HG03108 (cell line): ENCODE results near the gene TRIM5.
A peak's percentile ranks its signal among the peaks of the same experiment; 100 is the strongest.
"Not testable (repeated sequence)": the region's sequence is repeated elsewhere in the genome, so short reads cannot be mapped to it uniquely, and the experiment has no call there.

Source experiments
- ATAC-seq: cut with Tn5 transposase; IDR thresholded peaks from one replicate; pipeline ENCODE4 v1.9.1; 2021; ENCODE audit warnings: moderate library complexity; ENCODE audit not compliant: unreplicated experiment

Gene TRIM5, protein sequence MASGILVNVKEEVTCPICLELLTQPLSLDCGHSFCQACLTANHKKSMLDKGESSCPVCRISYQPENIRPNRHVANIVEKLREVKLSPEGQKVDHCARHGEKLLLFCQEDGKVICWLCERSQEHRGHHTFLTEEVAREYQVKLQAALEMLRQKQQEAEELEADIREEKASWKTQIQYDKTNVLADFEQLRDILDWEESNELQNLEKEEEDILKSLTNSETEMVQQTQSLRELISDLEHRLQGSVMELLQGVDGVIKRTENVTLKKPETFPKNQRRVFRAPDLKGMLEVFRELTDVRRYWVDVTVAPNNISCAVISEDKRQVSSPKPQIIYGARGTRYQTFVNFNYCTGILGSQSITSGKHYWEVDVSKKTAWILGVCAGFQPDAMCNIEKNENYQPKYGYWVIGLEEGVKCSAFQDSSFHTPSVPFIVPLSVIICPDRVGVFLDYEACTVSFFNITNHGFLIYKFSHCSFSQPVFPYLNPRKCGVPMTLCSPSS

GRCh38 chr11:5684646-5685362 lies at the start of gene TRIM5:
Gene TRIM5, minus strand, starts transcription at chr11:5685074. Its CDS starts 4,897 bp downstream, at chr11:5680177.
- peak; percentile 76 for ATAC-seq

- ATAC-seq: no peak
Observed at GRCh38 chr11:5727691-5728090, 42.8 kb upstream of the TRIM5 start.

GRCh38 chr11:5726351-5726750 lies 41.5 kb upstream of the TRIM5 start:
- no peak for ATAC-seq

DNA sequence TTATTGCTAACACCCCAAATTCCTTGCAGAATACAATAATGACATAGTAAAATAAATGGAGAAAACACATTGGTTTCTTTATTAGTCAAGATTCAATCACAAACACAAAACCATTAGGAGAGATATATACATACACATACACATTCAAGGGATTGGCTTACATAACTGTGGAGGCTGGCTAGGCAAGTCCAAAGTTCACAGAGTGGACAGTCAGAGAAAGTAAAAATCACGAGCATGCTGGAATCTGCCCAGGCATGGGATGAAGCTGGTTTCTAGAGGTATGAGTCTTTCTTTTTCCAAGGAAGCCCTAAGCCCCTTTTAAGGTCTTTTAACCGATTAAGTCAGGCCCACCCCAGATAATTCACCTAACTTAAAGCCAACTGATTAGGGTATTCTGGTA lies 37.7 kb upstream of the TRIM5 start:
- ATAC-seq: no peak

GRCh38 chr11:5719703-5720495 lies 35.0 kb upstream of the TRIM5 start:
- no peak for ATAC-seq

DNA sequence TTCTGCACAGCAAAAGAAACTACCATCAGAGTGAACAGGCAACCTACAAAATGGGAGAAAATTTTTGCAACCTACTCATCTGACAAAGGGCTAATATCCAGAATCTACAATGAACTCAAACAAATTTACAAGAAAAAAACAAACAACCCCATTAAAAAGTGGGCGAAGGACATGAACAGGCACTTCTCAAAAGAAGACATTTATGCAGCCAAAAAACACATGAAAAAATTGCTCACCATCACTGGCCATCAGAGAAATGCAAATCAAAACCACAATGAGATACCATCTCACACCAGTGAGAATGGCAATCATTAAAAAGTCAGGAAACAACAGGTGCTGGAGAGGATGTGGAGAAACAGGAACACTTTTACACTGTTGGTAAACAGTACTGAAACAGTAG lies 31.6 kb upstream of the TRIM5 start:
- not testable (repeated sequence) for ATAC-seq

- no peak for ATAC-seq
Observed at GRCh38 chr11:5713695-5714094, 28.8 kb upstream of the TRIM5 start.

DNA sequence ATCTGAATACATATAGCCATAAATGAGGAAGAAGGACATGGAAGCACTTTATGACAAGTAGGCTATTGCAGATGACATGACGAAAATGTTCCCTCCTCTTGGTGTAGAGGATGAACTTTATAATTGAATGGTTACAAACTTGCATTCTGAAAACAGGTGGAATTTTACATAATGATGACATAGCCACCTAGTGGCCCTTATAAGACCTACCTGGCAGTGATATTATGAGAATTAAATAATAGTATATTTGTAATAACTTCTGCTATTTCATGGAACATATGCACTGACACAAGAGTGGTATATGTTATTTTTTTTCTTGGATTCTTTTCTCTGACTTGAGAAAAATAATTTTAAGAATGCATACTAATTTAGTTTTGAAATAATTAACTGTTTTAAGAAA lies 27.6 kb upstream of the TRIM5 start:
- no peak for ATAC-seq

DNA sequence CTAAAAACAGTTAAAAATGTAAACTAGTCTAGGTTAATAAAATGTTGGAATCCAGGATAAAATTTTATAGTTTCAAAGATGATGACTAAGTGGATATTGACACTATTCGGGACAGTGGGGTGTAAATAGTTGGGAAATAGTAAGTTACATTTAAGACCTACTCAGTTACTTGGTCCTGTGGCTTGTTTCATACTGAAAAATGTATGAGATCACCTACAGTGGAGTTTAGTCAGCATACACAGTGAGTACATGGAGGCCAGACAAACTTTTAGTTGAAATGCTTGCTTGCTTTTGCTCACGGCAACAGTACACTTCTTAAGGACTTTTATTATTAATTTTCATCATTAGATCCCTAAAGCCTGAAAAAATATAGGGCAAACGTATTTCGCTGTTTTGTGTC lies 20.8 kb upstream of the TRIM5 start:
- ATAC-seq: no peak

GRCh38 chr11:5703741-5704536 lies 19.1 kb upstream of the TRIM5 start:
- peak; percentile 65 for ATAC-seq

DNA sequence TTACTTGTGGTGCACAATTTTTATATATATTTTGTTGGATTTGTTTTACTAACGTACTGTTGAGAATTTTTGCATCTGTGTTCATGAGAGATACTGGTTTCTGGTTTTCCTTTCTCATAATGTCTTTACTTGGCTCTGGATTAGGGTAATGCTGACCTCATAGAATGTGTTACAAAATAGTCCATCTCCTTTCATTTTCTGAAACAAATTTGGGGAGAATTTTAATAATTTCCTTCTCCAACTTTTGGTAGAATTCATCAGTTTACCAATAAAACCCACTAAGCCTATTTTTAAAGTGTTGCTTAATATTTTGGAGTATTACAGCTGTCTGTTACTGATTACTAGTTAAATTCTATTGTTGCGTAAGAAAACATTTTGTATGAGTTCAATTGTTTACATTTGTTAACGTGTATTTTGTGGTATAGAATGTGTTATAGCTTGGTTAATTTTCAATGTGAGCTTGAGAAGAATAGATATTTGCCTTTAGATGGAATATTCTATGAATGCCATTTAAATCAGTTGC lies 16.2 kb upstream of the TRIM5 start:
- ATAC-seq: no peak

DNA sequence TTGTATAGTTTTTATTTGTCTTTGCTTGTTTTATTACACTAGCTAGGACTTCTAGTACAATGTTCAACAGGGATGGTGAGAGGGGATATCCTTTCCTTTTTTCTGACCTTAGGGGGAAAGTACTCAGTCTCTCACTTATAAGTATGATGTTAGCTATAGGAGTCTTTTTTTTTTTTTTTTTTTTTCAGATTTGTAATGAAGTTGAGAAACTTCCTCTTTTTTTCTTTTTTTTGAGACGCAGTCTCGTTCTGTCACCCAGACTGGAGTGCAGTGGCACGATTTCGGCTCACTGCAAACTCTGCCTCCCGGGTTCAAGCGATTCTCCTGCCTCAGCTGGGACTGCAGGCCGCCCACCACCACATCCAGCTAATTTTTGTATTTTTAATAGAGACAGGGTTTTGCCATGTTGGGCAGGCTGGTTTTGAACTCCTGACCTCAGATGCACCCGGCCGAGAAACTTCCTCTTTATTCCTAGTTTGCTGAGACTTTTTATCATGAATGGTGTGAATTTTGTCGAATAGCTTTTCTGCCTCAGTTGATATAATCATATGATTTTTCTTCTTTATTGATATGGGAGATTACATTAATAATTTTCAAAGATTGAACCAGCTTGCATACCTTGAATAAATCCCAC lies 15.7 kb upstream of the TRIM5 start:
- no peak for ATAC-seq

DNA sequence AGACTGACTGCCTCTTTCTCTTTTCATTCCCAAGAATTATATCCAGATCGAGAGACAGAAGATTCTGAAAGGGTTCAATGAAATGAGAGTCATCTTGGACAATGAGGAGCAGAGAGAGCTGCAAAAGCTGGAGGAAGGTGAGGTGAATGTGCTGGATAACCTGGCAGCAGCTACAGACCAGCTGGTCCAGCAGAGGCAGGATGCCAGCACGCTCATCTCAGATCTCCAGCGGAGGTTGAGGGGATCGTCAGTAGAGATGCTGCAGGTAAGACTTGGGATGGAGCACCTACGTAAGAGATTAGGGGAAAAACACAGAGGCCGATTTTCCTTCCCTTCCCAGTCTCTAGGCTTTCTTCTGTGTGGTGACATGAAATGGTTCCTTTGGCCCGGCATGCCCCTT lies 13.4 kb upstream of the TRIM5 start:
- no peak for ATAC-seq

DNA sequence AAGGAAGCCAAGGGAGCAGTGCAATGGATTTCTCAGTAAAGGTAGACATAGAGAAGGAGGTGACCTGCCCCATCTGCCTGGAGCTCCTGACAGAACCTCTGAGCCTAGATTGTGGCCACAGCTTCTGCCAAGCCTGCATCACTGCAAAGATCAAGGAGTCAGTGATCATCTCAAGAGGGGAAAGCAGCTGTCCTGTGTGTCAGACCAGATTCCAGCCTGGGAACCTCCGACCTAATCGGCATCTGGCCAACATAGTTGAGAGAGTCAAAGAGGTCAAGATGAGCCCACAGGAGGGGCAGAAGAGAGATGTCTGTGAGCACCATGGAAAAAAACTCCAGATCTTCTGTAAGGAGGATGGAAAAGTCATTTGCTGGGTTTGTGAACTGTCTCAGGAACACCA lies 11.3 kb upstream of the TRIM5 start:
- ATAC-seq: no peak

DNA sequence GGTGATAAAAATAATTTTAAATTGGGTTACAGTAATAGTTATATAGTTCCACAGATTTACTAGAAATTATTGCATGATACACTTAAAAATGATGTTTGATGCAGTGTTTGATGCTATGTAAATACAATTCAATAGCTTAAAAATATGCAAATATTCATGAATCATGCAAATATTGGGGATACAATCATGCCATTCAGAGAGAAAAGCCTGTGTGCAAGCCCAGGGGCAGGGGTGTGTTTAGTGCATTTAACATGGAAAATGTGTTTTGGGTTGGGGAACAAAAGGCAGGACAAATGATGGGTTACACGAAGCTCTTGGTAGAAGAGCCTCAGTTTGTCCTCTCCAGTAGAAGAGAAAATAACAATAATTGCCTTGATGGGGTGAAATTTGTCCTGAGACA lies 10.7 kb upstream of the TRIM5 start:
- ATAC-seq: no peak

GRCh38 chr11:5694642-5695041 lies 9.8 kb upstream of the TRIM5 start:
- ATAC-seq: no peak

GRCh38 chr11:5691964-5692361 lies 7.1 kb upstream of the TRIM5 start:
- no peak for ATAC-seq

GRCh38 chr11:5691238-5691963 lies 6.5 kb upstream of the TRIM5 start:
- ATAC-seq: not testable (repeated sequence)

- ATAC-seq: no peak
Observed at GRCh38 chr11:5690736-5691135, 5.9 kb upstream of the TRIM5 start.
